Astrocyte of the cerebellum (primary cell): Measurements from ENCODE around the gene ANKS1B.
"Not testable (repeated sequence)": the region's sequence is repeated elsewhere in the genome, so short reads cannot be mapped to it uniquely, and the experiment has no call there.

Source experiments
- DNase-seq: peaks from one replicate; pipeline ENCODE4 v3.0.0-alpha.2; 2011; ENCODE audit warnings: low read depth
- H3K4me3 ChIP-seq: 2 replicates; pipeline ENCODE4 v1.5.1; 2011; ENCODE audit warnings: mild to moderate bottlenecking, low read depth, low read length, moderate library complexity
- in situ Hi-C: cut with HindIII; loops from 2 replicates; pipeline ENCODE4 v1.10.0; 2017; ENCODE audit warnings: low sequenced_read_pairs
- TF ChIP-seq, protein P1 (sequence below): IDR thresholded peaks from 2 replicates; pipeline ENCODE4 v1.5.1; 2012; ENCODE audit warnings: low read length, low read depth, moderate library complexity, mild to moderate bottlenecking; ENCODE audit errors: missing control alignments

Gene ANKS1B

GRCh38 chr12:99721715-99722275, 262.9 kb downstream of the ANKS1B start:
- in situ Hi-C loops = no loop called here
- H3K4me3 ChIP-seq = no peak overlapping the region
- TF ChIP-seq, protein P1, sequence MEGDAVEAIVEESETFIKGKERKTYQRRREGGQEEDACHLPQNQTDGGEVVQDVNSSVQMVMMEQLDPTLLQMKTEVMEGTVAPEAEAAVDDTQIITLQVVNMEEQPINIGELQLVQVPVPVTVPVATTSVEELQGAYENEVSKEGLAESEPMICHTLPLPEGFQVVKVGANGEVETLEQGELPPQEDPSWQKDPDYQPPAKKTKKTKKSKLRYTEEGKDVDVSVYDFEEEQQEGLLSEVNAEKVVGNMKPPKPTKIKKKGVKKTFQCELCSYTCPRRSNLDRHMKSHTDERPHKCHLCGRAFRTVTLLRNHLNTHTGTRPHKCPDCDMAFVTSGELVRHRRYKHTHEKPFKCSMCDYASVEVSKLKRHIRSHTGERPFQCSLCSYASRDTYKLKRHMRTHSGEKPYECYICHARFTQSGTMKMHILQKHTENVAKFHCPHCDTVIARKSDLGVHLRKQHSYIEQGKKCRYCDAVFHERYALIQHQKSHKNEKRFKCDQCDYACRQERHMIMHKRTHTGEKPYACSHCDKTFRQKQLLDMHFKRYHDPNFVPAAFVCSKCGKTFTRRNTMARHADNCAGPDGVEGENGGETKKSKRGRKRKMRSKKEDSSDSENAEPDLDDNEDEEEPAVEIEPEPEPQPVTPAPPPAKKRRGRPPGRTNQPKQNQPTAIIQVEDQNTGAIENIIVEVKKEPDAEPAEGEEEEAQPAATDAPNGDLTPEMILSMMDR = no peak
- DNase-seq = no peak

GRCh38 chr12:99720083-99720465, 264.7 kb downstream of the ANKS1B start:
- DNase-seq, H3K4me3 ChIP-seq, in situ Hi-C loops: not testable (repeated sequence)

- in situ Hi-C loops, H3K4me3 ChIP-seq, DNase-seq: not testable (repeated sequence)
Observed at GRCh38 chr12:99719411-99720082, 265.2 kb downstream of the ANKS1B start.

DNA sequence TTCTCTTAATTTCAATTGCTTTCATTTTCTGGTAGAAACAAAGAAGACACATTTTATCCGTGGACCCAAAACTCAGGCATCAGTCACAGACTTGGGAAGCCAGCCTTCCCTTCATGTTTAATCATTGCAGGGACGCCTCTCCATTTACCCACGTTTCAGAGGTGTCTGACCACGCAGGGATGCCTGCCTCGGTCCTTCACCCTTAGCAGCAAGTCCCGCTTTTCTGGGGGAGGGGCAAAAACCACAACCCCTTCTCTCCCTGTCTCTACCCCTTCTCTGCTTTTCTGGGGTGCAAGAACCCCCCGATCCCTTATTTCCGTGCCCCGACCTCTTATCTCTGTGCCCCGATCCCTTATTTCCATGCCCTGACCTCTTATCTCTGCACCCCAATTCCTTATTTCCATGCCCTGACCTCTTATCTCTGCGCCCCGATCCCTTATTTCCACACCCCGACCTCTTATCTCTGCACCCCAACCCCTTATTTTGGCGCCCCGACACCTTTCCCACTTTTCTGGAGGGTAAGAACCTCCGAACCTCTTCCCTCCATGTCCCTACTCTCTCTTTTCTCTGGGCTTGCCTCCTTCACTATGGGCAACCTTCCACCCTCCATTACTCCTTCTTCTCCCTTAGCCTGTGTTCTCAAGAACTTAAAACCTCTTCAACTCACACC, 268.8 kb downstream of the ANKS1B start:
- H3K4me3 ChIP-seq, in situ Hi-C loops, DNase-seq: not testable (repeated sequence)

GRCh38 chr12:99714921-99715320, 269.8 kb downstream of the ANKS1B start:
- H3K4me3 ChIP-seq, in situ Hi-C loops, DNase-seq: not testable (repeated sequence)

DNA sequence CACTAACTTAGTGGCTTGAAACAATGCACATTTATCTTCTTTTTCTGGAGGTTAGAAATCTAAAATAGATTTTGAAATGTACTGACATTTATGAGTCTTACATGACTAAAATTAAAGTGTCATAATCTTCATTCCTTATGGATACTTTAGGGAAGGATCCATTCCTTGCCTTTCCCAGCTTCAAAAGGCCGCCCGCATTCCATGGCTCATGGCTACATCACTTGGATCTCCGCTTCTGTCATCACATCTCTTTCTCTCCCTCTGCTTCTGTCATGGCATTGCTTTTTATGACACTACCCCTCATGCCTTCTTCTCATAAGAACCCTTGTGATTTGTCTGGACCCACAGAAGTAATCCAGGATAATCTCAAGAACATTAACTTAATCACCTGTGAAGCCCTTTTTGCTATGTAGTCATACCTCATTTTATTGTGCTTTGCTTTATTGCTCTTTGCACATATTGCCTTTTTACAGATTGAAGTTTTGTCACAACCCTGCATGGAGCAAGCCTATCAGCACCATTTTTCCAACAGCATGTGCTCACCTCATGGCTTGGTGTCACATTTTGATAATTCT, 270.7 kb downstream of the ANKS1B start:
- TF ChIP-seq, protein P1 = no peak
- in situ Hi-C loops = no loop called here
- no peak overlapping the region for H3K4me3 ChIP-seq
- no peak for DNase-seq

GRCh38 chr12:99712281-99712680, 272.5 kb downstream of the ANKS1B start:
- TF ChIP-seq, protein P1 = no peak
- no peak overlapping the region for H3K4me3 ChIP-seq
- no peak for DNase-seq
- in situ Hi-C loops = no loop called here

DNA sequence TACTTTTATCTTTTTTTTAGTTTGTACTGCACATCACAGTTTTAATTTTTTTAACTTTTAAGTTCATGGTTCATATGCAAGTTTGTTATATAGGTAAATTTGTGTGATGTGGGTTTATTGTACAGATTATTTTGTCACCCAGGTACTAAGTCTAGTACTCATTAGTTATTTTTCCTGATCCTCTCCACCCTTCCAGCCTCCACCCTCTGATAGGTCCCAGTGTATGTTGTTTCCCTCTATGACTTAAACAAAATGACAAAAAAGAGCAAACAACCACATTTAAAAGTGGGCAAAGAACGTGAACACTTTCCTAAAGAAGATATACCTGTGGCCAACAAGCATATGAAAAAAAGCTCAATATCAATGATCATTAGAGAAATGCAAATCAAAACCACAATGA, 273.5 kb downstream of the ANKS1B start:
- in situ Hi-C loops = no loop called here
- no peak for DNase-seq
- TF ChIP-seq, protein P1 = no peak
- no peak overlapping the region for H3K4me3 ChIP-seq
